AG09309 (cell line): Measurements from ENCODE around the gene LAMC1.

Source experiments
- DNase-seq: peaks from one replicate; pipeline ENCODE4 v3.0.0-alpha.2; 2010; ENCODE audit warnings: low read depth
- H3K4me3 ChIP-seq: 2 replicates; pipeline ENCODE4 v1.5.1; 2011; ENCODE audit warnings: mild to moderate bottlenecking, low read depth, low read length, moderate library complexity; ENCODE audit not compliant: control insufficient read depth
- CTCF ChIP-seq: IDR thresholded peaks from 2 replicates; pipeline ENCODE4 v1.5.1; 2011; ENCODE audit warnings: mild to moderate bottlenecking, low read depth, low read length, inconsistent platforms; ENCODE audit not compliant: insufficient read depth, control insufficient read depth; ENCODE audit errors: missing control alignments

Gene LAMC1

GRCh38 chr1:183023601-183024316 lies 539 bp downstream of the LAMC1 start:
- TF ChIP-seq CTCF = peak; percentile 56
- DNase-seq = no peak

GRCh38 chr1:183024317-183025009 lies 1.2 kb downstream of the LAMC1 start:
- H3K4me3 ChIP-seq = peak overlapping the region; percentile 70
- DNase-seq = no peak
- no peak for TF ChIP-seq CTCF

More at GRCh38 chr1:183023601-183024316, 539 bp downstream of the LAMC1 start:
- H3K4me3 ChIP-seq = peak overlapping the region; percentile 70

GRCh38 chr1:183025010-183025337 lies 1.8 kb downstream of the LAMC1 start:
- peak overlapping the region; percentile 70 for H3K4me3 ChIP-seq
- no peak for TF ChIP-seq CTCF
- DNase-seq = no peak

GRCh38 chr1:183025782-183026774 lies 2.9 kb downstream of the LAMC1 start:
- DNase-seq = no peak
- TF ChIP-seq CTCF = no peak
- peak overlapping the region; percentile 70 for H3K4me3 ChIP-seq

GRCh38 chr1:183027031-183027430 lies 3.8 kb downstream of the LAMC1 start:
- no peak for TF ChIP-seq CTCF
- peak overlapping the region; percentile 70 for H3K4me3 ChIP-seq
- DNase-seq = no peak

- no peak for DNase-seq
- no peak for TF ChIP-seq CTCF
- H3K4me3 ChIP-seq = peak overlapping the region; percentile 70
These were observed 4.6 kb downstream of the LAMC1 start for GRCh38 chr1:183027791-183028190.
